ENCODE data around the gene SUMO1.

- TF ChIP-seq CTCF (IDR thresholded peaks at IDR 0.05) (no peak), POLR2A (IDR thresholded peaks at IDR 0.05) (no peak)
Measured at GRCh38 chr2:202251494-202251893, 13.1 kb upstream of the SUMO1 start.

Measured in vagina (tissue), 2 donors.